HepG2 (cell line): Measurements from ENCODE around the gene OGFOD3. TPM values are rescaled to one million over a fixed set of nuclear protein-coding genes. Genes with fewer than 3 reads are reported as not detected.

Source experiments
- CHCHD3 ChIP-seq: sonication (generic); formaldehyde crosslinking; IDR thresholded peaks from 2 replicates; pipeline ENCODE4 v1.8.0; 2022; ENCODE audit warnings: mild to moderate bottlenecking, missing genetic modification reagents, moderate library complexity
- EHMT2 ChIP-seq: fragments of 200-600 bp; sonication (generic); IDR thresholded peaks from 2 replicates; pipeline ENCODE4 v1.7.0; 2017; ENCODE audit warnings: antibody characterized with exemption, low read depth, low read length, borderline replicate concordance
- FLYWCH1 ChIP-seq: sonication (generic); formaldehyde crosslinking; IDR thresholded peaks from 2 replicates; pipeline ENCODE4 v1.8.1; 2023; ENCODE audit warnings: mild to moderate bottlenecking, missing genetic modification reagents
- FOXA3 ChIP-seq: IDR thresholded peaks from 2 replicates; pipeline ENCODE4 v1.6.1; 2016; ENCODE audit warnings: missing genetic modification reagents, missing compliant biosample characterization
- FOXC1 ChIP-seq: sonication (generic); formaldehyde crosslinking; IDR thresholded peaks from 2 replicates; pipeline ENCODE4 v1.8.0; 2022; ENCODE audit warnings: mild to moderate bottlenecking, missing genetic modification reagents, borderline replicate concordance
- FOXP1 ChIP-seq, 2 experiments: fragments of 450-650 bp in 1 of 2; IDR thresholded peaks; 2 replicates each; pipeline ENCODE4 v1.6.1; 2017 to 2018; ENCODE audit warnings: antibody characterized with exemption in 1 of 2
- HOXA5 ChIP-seq: sonication (generic); formaldehyde crosslinking; IDR thresholded peaks from 2 replicates; pipeline ENCODE4 v1.4.0; 2020; ENCODE audit warnings: missing genetic modification reagents
- JUND ChIP-seq: sonication (generic); formaldehyde crosslinking; IDR thresholded peaks from 2 replicates; pipeline ENCODE4 v1.8.0; 2022; ENCODE audit warnings: mild to moderate bottlenecking, missing genetic modification reagents
- KLF9 ChIP-seq: IDR thresholded peaks from 2 replicates; pipeline ENCODE4 v1.6.1; 2016; ENCODE audit warnings: low read depth
- PAWR ChIP-seq: sonication (generic); formaldehyde crosslinking; IDR thresholded peaks from 2 replicates; pipeline ENCODE4 v1.4.0; 2020; ENCODE audit warnings: missing genetic modification reagents, mild to moderate bottlenecking, borderline replicate concordance
- POLR2G ChIP-seq: fragments of 200-400 bp; formaldehyde crosslinking; IDR thresholded peaks from 2 replicates; pipeline ENCODE4 v1.6.1; 2018; ENCODE audit warnings: mild to moderate bottlenecking, low read depth, low read length, moderate library complexity
- RARA ChIP-seq: IDR thresholded peaks from 2 replicates; pipeline ENCODE4 v1.6.1; 2016; ENCODE audit warnings: missing genetic modification reagents, missing compliant biosample characterization
- ZFP37 ChIP-seq: sonication (generic); formaldehyde crosslinking; IDR thresholded peaks from 2 replicates; pipeline ENCODE4 v1.4.0; 2020; ENCODE audit warnings: missing genetic modification reagents, borderline replicate concordance
- ZKSCAN1 ChIP-seq: fragments of 150-350 bp; IDR thresholded peaks from 2 replicates; pipeline ENCODE4 v1.6.1; 2014; ENCODE audit warnings: low read length
- ZNF24 ChIP-seq: fragments of 450-650 bp; IDR thresholded peaks from 2 replicates; pipeline ENCODE4 v1.6.1; 2017; ENCODE audit warnings: antibody characterized with exemption, mild to moderate bottlenecking
- ZNF274 ChIP-seq: sonication (generic); formaldehyde crosslinking; IDR thresholded peaks from 2 replicates; pipeline ENCODE4 v1.5.1; 2020; ENCODE audit warnings: mild to moderate bottlenecking, missing genetic modification reagents
- polyA plus RNA-seq, 8 experiments: library from polyadenylated mRNA; depleted of rRNA in 3 of 8; stranded (reverse) in 7 of 8; unstranded in 1 of 8; fragments of >200 nt; fragmentation: Illumina TruSeq in 4 of 8; extraction: Trizol in 4 of 8; gene quantifications; 2 replicates each; pipeline versions ENCODE4 v1.2.1 to v1.2.3, GENCODE V29; 2011 to 2016; ENCODE audit warnings: low read depth in 4 of 8, missing spikeins in 1 of 8, mixed read lengths in 1 of 8; ENCODE audit not compliant: insufficient read depth in 1 of 8
- total RNA-seq, 5 experiments: library from RNA; depleted of rRNA; stranded (reverse); fragments of >200 nt; fragmentation: Illumina TruSeq; extraction: Trizol; gene quantifications; 2 replicates each; pipeline ENCODE4 v1.2.3, GENCODE V29; 2016; ENCODE audit warnings: low read depth in 1 of 5
- TF ChIP-seq, protein P1 (sequence below): sonication (generic); formaldehyde crosslinking; IDR thresholded peaks from 2 replicates; pipeline ENCODE4 v1.4.0; 2020; ENCODE audit warnings: mild to moderate bottlenecking, missing genetic modification reagents
- TF ChIP-seq, protein P2 (sequence below): sonication (generic); formaldehyde crosslinking; IDR thresholded peaks from 2 replicates; pipeline ENCODE4 v1.4.0; 2020; ENCODE audit warnings: mild to moderate bottlenecking, missing genetic modification reagents
- TF ChIP-seq, protein P3 (sequence below): sonication (generic); formaldehyde crosslinking; IDR thresholded peaks from 2 replicates; pipeline ENCODE4 v1.5.0; 2020; ENCODE audit warnings: mild to moderate bottlenecking, missing genetic modification reagents
- TF ChIP-seq, protein P4 (sequence below): IDR thresholded peaks from 2 replicates; pipeline ENCODE4 v1.6.1; 2016; ENCODE audit warnings: low read depth, borderline replicate concordance

The OGFOD3 gene
- total and polyA plus RNA-seq, 2 of the 13 experiments (the other 11 are each of a cell fraction or from before 2014, with no cell fraction given), result 40.0 to 42.1 TPM

DNA sequence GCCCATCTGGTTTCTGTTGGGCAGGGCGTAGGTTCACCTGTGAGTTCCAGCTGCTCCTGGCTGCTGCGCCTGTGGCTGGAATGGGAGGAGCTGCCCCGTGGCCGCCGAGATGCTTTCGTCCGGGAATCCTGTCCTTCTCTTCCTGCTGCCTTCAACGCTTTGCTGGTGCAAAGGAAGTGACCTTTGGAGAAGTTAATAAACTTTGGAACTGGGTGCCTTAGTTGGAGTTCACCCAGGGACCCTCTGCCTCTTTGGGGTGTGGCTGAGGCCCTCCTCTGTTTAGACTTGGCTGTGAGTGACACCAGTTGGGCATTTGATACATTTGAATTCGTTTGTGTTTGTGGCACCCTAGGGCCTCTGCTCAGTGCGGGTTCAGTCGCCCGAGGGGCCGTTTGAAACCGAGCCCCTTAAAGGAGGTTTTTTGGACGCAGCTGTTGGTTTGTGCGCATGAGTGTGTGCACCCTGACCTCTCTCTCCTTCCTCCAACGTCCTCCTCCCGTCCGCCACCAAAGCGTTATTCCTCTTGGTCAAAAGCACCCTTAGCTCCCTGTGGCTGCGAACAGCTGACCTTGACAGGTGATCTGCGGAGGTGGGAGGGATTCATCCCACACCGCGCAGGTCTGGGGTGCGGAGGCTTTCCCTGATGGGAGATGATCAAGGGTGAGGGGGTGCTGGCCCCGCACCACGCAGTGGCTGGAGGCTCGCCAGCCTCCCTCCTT is 75.9 kb downstream of the OGFOD3 start (continued):
- TF ChIP-seq, protein P1, sequence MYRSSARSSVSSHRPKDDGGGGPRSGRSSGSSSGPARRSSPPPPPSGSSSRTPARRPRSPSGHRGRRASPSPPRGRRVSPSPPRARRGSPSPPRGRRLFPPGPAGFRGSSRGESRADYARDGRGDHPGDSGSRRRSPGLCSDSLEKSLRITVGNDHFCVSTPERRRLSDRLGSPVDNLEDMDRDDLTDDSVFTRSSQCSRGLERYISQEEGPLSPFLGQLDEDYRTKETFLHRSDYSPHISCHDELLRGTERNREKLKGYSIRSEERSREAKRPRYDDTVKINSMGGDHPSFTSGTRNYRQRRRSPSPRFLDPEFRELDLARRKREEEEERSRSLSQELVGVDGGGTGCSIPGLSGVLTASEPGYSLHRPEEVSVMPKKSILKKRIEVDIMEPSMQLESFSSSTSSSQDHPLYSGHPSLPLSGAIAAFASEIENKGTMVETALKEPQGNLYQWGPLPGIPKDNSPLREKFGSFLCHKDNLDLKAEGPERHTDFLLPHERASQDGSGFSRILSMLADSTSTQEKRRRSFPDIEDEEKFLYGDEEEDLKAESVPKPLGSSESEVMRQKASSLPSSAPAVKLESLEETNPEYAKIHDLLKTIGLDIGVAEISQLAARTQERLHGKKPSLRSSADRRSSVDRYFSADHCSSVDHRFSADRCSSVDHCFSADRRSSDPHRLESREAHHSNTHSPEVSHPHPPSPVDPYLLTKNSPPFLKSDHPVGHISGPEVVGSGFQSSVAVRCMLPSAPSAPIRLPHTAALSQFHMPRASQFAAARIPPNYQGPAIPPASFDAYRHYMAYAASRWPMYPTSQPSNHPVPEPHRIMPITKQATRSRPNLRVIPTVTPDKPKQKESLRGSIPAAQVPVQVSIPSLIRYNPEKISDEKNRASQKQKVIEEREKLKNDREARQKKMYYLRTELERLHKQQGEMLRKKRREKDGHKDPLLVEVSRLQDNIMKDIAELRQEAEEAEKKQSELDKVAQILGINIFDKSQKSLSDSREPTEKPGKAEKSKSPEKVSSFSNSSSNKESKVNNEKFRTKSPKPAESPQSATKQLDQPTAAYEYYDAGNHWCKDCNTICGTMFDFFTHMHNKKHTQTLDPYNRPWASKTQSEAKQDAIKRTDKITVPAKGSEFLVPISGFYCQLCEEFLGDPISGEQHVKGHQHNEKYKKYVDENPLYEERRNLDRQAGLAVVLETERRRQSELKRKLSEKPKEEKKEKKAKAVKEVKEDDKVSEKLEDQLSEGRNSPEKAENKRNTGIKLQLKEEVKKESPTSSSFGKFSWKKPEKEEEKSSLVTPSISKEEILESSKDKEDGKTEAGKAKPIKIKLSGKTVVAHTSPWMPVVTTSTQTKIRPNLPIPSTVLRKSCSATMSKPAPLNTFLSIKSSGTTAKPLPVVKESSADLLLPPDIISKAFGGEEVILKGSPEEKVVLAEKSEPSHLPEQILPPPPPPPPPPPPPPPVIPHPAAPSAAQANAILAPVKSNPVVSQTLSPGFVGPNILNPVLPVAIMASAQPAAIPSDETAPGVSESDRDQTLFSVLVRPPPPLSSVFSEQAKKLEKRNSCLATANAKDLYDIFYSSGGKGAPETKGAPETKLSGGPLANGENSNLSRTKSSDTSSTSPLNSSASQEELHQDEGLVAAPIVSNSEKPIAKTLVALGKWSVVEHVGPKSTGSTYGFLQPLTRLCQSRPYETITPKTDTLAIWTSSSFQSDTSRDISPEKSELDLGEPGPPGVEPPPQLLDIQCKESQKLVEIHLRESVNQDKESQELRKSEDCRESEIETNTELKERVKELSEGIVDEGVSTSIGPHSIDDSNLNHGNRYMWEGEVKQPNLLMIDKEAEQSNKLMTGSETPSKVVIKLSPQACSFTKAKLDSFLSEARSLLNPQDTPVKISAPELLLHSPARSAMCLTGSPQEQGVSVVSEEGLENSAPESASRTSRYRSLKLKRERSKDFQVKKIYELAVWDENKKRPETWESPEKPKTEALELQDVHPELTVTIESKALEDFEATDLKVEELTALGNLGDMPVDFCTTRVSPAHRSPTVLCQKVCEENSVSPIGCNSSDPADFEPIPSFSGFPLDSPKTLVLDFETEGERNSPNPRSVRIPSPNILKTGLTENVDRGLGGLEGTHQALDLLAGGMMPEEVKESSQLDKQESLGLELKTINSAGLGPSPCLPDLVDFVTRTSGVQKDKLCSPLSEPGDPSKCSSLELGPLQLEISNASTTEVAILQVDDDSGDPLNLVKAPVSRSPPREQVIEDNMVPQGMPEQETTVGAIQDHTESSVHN (CRISPR knock-in tag), result no peak
- no peak for TF ChIP-seq ZNF24
- no peak for TF ChIP-seq FOXA3 (CRISPR knock-in tag)
- no peak for TF ChIP-seq ZKSCAN1
- no peak for TF ChIP-seq RARA (CRISPR knock-in tag)
- TF ChIP-seq FOXC1, result no peak
- TF ChIP-seq ZFP37, result no peak
- peak; percentile 48 for TF ChIP-seq POLR2G
- TF ChIP-seq FOXP1 (IDR thresholded peaks at IDR 0.05), result no peak
- no peak for TF ChIP-seq FOXP1 (CRISPR knock-in tag; IDR thresholded peaks at IDR 0.05)
- TF ChIP-seq ZNF274 (CRISPR knock-in tag), result no peak
- no peak for TF ChIP-seq EHMT2
- TF ChIP-seq, protein P2, sequence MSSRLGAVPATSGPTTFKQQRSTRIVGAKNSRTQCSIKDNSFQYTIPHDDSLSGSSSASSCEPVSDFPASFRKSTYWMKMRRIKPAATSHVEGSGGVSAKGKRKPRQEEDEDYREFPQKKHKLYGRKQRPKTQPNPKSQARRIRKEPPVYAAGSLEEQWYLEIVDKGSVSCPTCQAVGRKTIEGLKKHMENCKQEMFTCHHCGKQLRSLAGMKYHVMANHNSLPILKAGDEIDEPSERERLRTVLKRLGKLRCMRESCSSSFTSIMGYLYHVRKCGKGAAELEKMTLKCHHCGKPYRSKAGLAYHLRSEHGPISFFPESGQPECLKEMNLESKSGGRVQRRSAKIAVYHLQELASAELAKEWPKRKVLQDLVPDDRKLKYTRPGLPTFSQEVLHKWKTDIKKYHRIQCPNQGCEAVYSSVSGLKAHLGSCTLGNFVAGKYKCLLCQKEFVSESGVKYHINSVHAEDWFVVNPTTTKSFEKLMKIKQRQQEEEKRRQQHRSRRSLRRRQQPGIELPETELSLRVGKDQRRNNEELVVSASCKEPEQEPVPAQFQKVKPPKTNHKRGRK (CRISPR knock-in tag), result no peak
- TF ChIP-seq, protein P3, sequence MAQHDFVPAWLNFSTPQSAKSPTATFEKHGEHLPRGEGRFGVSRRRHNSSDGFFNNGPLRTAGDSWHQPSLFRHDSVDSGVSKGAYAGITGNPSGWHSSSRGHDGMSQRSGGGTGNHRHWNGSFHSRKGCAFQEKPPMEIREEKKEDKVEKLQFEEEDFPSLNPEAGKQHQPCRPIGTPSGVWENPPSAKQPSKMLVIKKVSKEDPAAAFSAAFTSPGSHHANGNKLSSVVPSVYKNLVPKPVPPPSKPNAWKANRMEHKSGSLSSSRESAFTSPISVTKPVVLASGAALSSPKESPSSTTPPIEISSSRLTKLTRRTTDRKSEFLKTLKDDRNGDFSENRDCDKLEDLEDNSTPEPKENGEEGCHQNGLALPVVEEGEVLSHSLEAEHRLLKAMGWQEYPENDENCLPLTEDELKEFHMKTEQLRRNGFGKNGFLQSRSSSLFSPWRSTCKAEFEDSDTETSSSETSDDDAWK, result no peak
- TF ChIP-seq CHCHD3, result no peak
- no peak for TF ChIP-seq PAWR
- TF ChIP-seq FLYWCH1 (CRISPR knock-in tag), result no peak
- TF ChIP-seq, protein P4, sequence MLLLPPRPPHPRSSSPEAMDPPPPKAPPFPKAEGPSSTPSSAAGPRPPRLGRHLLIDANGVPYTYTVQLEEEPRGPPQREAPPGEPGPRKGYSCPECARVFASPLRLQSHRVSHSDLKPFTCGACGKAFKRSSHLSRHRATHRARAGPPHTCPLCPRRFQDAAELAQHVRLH (CRISPR knock-in tag), result 0 out of 2 replicates have a peak, but pooled peaks have one; percentile 31
- TF ChIP-seq JUND (CRISPR knock-in tag), result no peak
- no peak for TF ChIP-seq KLF9 (CRISPR knock-in tag)
- TF ChIP-seq HOXA5 (CRISPR knock-in tag), result no peak
